Kidney (tissue), 22 donors: Measurements from ENCODE around the gene WRNIP1. TPM values are rescaled to one million over a fixed set of nuclear protein-coding genes. Genes with fewer than 3 reads are reported as not detected.

Experiments
- DNase-seq, 5 donors: peaks; one replicate each; pipeline ENCODE4 v3.0.0-alpha.2; 2013 to 2020
- FAIRE-seq: peaks from 2 replicates; lab custom pipeline; 2012; peaks lifted over from hg19 to GRCh38; lab: Jason Lieb, UNC
- H3K27ac ChIP-seq, 2 donors: one replicate each; pipeline ENCODE4 v1.7.0; 2013; ENCODE audit warnings: low read depth in 2 of 2, low read length in 2 of 2, inconsistent platforms in 1 of 2
- H3K27me3 ChIP-seq: one replicate; pipeline ENCODE4 v1.7.1; 2013; ENCODE audit warnings: low read length, inconsistent platforms; ENCODE audit not compliant: control insufficient read depth, insufficient read depth
- H3K36me3 ChIP-seq, 3 donors: one replicate each; pipeline versions ENCODE4 v1.7.0 to v1.7.1; 2013; ENCODE audit warnings: low read length in 3 of 3, control low read depth in 1 of 3, inconsistent platforms in 1 of 3; ENCODE audit not compliant: insufficient read depth in 3 of 3, control insufficient read depth in 2 of 3
- H3K4me1 ChIP-seq, 3 donors: one replicate each; pipeline versions ENCODE4 v1.7.0 to v1.7.1; 2013; ENCODE audit warnings: low read length in 3 of 3, inconsistent platforms in 1 of 3, low read depth in 1 of 3; ENCODE audit not compliant: control insufficient read depth in 2 of 3, insufficient read depth in 2 of 3
- H3K4me3 ChIP-seq, 3 donors: one replicate each; pipeline versions ENCODE4 v1.7.0 to v1.8.1; 2013; ENCODE audit warnings: low read length in 3 of 3, control low read depth in 1 of 3, inconsistent platforms in 1 of 3
- H3K9ac ChIP-seq, 3 donors: one replicate each; pipeline versions ENCODE4 v1.7.0 to v1.7.1; 2013; ENCODE audit warnings: low read length in 3 of 3, control low read depth in 1 of 3, inconsistent platforms in 1 of 3
- H3K9me3 ChIP-seq, 3 donors: one replicate each; pipeline versions ENCODE4 v1.7.0 to v1.7.1; 2013; ENCODE audit warnings: low read length in 3 of 3, control low read depth in 1 of 3, inconsistent platforms in 1 of 3; ENCODE audit not compliant: control insufficient read depth in 2 of 3, insufficient read depth in 1 of 3
- CTCF ChIP-seq: IDR thresholded peaks from 3 replicates; pipeline ENCODE4 v1.5.1; 2012; ENCODE audit warnings: mild to moderate bottlenecking, moderate library complexity, borderline replicate concordance; ENCODE audit not compliant: insufficient read depth; ENCODE audit errors: extremely low read depth
- intact Hi-C: fragments of 100-400 bp; cut with DNase I; formaldehyde crosslinking; loops from one replicate; pipeline ENCODE4 v1.11.1; 2022
- long read RNA-seq, 10 donors: library from polyadenylated mRNA in 1 of 10; unstranded in 1 of 10; transcript quantifications; one replicate each; pipeline ENCODE4 v2.0.0 and lab custom pipeline, GENCODE V29; 2021 to 2026
- polyA plus RNA-seq: library from polyadenylated mRNA; stranded (reverse); fragments of 350-450 nt; fragmentation: Illumina TruSeq; extraction: RNeasy Lipid Tissue Mini Kit (QIAGEN cat#74804); gene quantifications from one replicate; pipeline ENCODE4 v1.2.3, GENCODE V29; 2014; ENCODE audit warnings: low read depth, low replicate concordance; ENCODE audit not compliant: insufficient read depth
- total RNA-seq: library from RNA; stranded (reverse); fragmentation: NEBNext Ultra II Directional; extraction: Animal tissue kit (Norgen Biotek cat#: 25700); gene quantifications from one replicate; pipeline ENCODE4 v1.2.1, GENCODE V29; 2021
- donor health status: control.
- donor health status: control.
- donor health status: control.
- donor health status: control.
- donor health status: control.
- donor health status: DM: yes; HTN: yes; CAD: no.
- donor health status: Normal renal cell carcinoma (clear cell type).

WRNIP1 gene
- total RNA-seq (38.0 TPM), polyA plus RNA-seq (46.3 TPM)
- long read RNA-seq, donor 1, transcript WRNIP1-204 (7 exons, 2,670 nt), result major isoform, 9 of 10 reads
- long read RNA-seq, donor 1, partial matches to known transcripts, result 0 of 10 reads
- long read RNA-seq, donor 1, other reads (novel, unspliced or antisense), result 0 of 10 reads
- long read RNA-seq, donor 2, transcript WRNIP1-204 (7 exons, 2,670 nt), result major isoform, 6 of 9 reads
- long read RNA-seq, donor 2, partial matches to known transcripts, result 0 of 9 reads
- long read RNA-seq, donor 2, other reads (novel, unspliced or antisense), result 0 of 9 reads
- long read RNA-seq, donor 3, transcript WRNIP1-204 (7 exons, 2,670 nt), result major isoform, 14 of 39 reads
- long read RNA-seq, donor 3, partial matches to known transcripts, result 25 of 39 reads
- long read RNA-seq, donor 3, other reads (novel, unspliced or antisense), result 0 of 39 reads
- long read RNA-seq, donor 4, transcript WRNIP1-204 (7 exons, 2,670 nt), result major isoform, 10 of 11 reads
- long read RNA-seq, donor 4, partial matches to known transcripts, result 0 of 11 reads
- long read RNA-seq, donor 4, other reads (novel, unspliced or antisense), result 0 of 11 reads
- long read RNA-seq, donor 5, partial matches to known transcripts, result 0 of 1 reads
- long read RNA-seq, donor 5, other reads (novel, unspliced or antisense), result 0 of 1 reads
- long read RNA-seq, donor 6, partial matches to known transcripts, result 11 of 15 reads
- long read RNA-seq, donor 6, other reads (novel, unspliced or antisense), result 0 of 15 reads
- long read RNA-seq, donor 7, transcript WRNIP1-203 (7 exons, 2,595 nt), result minor isoform, 7 of 113 reads
- long read RNA-seq, donor 7, transcript WRNIP1-204 (7 exons, 2,670 nt), result major isoform, 91 of 113 reads
- long read RNA-seq, donor 7, partial matches to known transcripts, result 7 of 113 reads
- long read RNA-seq, donor 7, other reads (novel, unspliced or antisense), result 8 of 113 reads
- long read RNA-seq, donor 8, transcript WRNIP1-204 (7 exons, 2,670 nt), result major isoform, 5 of 7 reads
- long read RNA-seq, donor 8, partial matches to known transcripts, result 0 of 7 reads
- long read RNA-seq, donor 8, other reads (novel, unspliced or antisense), result 0 of 7 reads
- long read RNA-seq, donor 9, transcript WRNIP1-204 (7 exons, 2,670 nt), result major isoform, 8 of 10 reads
- long read RNA-seq, donor 9, partial matches to known transcripts, result 0 of 10 reads
- long read RNA-seq, donor 9, other reads (novel, unspliced or antisense), result 0 of 10 reads
- long read RNA-seq, donor 10, transcript WRNIP1-204 (7 exons, 2,670 nt), result major isoform, 9 of 10 reads
- long read RNA-seq, donor 10, partial matches to known transcripts, result 0 of 10 reads
- long read RNA-seq, donor 10, other reads (novel, unspliced or antisense), result 0 of 10 reads

GRCh38 chr6:2765166-2765895 lies at the start of gene WRNIP1:
TSS of gene WRNIP1 (plus strand) at chr6:2765393. CDS start at chr6:2765623, 230 bp downstream.
- Histone ChIP-seq H3K27ac (peak within 1 kb of the TSS; percentile 90 to 94), H3K4me3 (peak within 1 kb of the TSS; percentile 76 to 87 (median 78)), H3K9me3 (no peaks in the 10 kb centered on the region), H3K4me1 (peaks cover 3 to 16% (median 3%) of the 10 kb centered on the region in 3 donors), H3K9ac (peak within 1 kb of the TSS; percentile 72 to 82 (median 73)), H3K36me3 (no peaks in the 10 kb centered on the region), H3K27me3 (no peaks in the 10 kb centered on the region)
- no peak for FAIRE-seq
- intact Hi-C loops, result no loop called here
- peak; percentile 99 to 100 (median 100) for DNase-seq
- TF ChIP-seq CTCF, result peak; percentile 47

GRCh38 chr6:2715737-2716136 lies 49.5 kb upstream of the WRNIP1 start:
- FAIRE-seq (peak; percentile 15), DNase-seq (peak in 3 of 5 donors; percentile 13 to 51 (median 33))
- Histone ChIP-seq H3K9me3 (no peaks in the 10 kb centered on the region), H3K4me3 (no peak overlapping the region), H3K4me1 (peaks cover 0 to 13% (median 4%) of the 10 kb centered on the region in 3 donors), H3K9ac (no peak overlapping the region), H3K27ac (peak overlapping the region in 1 of 2 donors; percentile 55), H3K27me3 (no peaks in the 10 kb centered on the region), H3K36me3 (no peaks in the 10 kb centered on the region)
- intact Hi-C loops, result no loop called here
- TF ChIP-seq CTCF, result no peak
